ENCODE measurements around the gene GATA3.

DNA sequence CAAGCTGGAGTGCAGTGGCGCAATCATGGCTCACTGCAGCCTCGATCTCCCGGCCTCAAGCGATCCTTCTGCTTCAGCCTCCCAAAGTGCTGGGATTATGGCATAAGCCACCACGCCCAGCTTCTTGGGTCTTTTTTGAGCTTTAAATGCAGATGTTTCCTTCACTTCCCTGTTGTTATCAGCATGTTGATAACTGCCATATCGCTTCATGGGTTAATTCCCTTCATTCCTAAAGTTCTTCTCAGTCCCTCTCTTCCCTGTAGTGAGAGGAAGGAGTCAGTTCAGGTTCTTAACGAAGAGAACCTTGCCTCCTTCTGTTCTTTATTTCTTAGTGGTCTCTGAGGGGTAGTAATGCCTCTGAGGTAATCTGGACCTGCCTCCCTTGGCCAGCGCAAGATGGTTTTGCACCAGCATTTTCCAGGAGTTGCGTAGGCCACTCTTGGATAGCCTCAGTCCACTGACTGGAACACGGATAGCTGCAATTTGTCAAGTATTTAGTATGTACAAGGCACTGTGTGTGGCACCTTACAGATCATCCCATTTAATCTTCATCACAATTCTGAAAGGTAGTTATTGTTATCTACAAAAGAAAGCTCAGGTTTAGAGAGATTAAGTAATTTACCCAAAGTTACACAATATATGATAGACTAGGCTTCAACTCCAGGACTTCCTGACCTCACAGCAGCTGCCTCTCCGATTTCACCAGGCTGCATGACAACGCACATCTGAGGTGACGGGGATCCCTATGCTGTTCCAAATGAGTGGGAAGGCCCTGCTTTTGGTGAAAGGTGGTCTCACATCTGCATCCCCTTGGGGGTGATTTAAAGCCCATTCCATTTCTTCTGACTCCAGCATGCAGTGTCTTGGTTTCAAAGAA, 60.5 kb downstream of the GATA3 start:
- TF ChIP-seq, protein P1, sequence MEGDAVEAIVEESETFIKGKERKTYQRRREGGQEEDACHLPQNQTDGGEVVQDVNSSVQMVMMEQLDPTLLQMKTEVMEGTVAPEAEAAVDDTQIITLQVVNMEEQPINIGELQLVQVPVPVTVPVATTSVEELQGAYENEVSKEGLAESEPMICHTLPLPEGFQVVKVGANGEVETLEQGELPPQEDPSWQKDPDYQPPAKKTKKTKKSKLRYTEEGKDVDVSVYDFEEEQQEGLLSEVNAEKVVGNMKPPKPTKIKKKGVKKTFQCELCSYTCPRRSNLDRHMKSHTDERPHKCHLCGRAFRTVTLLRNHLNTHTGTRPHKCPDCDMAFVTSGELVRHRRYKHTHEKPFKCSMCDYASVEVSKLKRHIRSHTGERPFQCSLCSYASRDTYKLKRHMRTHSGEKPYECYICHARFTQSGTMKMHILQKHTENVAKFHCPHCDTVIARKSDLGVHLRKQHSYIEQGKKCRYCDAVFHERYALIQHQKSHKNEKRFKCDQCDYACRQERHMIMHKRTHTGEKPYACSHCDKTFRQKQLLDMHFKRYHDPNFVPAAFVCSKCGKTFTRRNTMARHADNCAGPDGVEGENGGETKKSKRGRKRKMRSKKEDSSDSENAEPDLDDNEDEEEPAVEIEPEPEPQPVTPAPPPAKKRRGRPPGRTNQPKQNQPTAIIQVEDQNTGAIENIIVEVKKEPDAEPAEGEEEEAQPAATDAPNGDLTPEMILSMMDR (IDR thresholded peaks at IDR 0.05; ENCODE audit: insufficient read depth, low read depth, low read length): no peak
- no peak for TF ChIP-seq EZH2 (IDR thresholded peaks at IDR 0.05; ENCODE audit: insufficient read depth, low read length)
